Measurements from ENCODE around the gene ACRV1. TPM values are rescaled to one million over a fixed set of nuclear protein-coding genes. Genes with fewer than 3 reads are reported as not detected.

Gene ACRV1
- total and polyA plus RNA-seq, 2 of the 13 experiments (the other 11 are each of a cell fraction or from before 2014, with no cell fraction given): not detected

DNA sequence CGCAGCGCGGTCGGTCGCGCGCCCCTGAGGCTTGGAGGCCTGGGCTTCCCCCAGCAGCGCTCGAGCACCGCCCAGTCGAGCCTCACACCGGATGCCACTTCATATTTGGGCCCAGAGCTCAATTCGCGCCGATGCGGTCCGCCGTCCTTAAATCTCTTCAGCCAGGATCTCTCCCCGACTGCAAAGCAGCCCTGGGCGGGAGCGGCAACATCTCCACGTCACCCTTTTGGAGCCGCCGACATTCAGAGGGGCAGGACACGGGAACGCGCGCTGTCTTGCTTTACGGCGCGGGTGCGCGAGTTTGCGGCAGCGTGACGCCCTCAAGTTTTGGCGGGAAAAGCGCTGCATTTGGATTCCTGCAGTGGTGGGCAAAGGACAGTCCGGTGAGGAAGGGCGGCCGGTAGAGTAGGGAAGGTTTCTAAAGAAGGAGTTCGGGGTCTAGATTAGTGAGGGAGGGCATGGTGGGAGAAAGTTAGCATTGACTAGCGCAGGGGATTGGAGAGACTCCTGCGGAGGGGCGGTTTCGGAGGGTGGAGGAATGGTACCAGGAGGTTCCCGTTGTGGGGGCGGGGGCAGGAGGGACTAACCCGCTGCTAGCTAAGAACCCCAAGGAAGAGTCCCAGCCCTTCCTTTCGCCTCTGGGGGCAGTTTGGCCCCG, 54.9 kb downstream of the ACRV1 start (continued):
- TF ChIP-seq ZBTB3 (CRISPR knock-in tag; IDR thresholded peaks at IDR 0.05; ENCODE audit: borderline replicate concordance, low read depth) (peak; percentile 88), NAIF1 (CRISPR knock-in tag; IDR thresholded peaks at IDR 0.05; ENCODE audit: borderline replicate concordance) (no peak; the same call in 1 of the 2 replicates), ZNF138 (CRISPR knock-in tag; IDR thresholded peaks at IDR 0.05; ENCODE audit: low read depth) (peak; percentile 56; the same call in 1 of the 2 replicates), ZNF660 (CRISPR knock-in tag; IDR thresholded peaks at IDR 0.05; ENCODE audit: borderline replicate concordance, low read depth) (no peak), NFKBIZ (CRISPR knock-in tag; IDR thresholded peaks at IDR 0.05) (no peak), ERF (CRISPR knock-in tag; IDR thresholded peaks at IDR 0.05) (peak; percentile 92), PCBP1 (IDR thresholded peaks at IDR 0.05; ENCODE audit: borderline replicate concordance, low read depth, low read length) (peak; percentile 79; the same call in 1 of the 2 replicates), LCORL (IDR thresholded peaks at IDR 0.05) (no peak), LCORL (CRISPR knock-in tag; IDR thresholded peaks at IDR 0.05) (peak; percentile 73; the same call in 1 of the 2 replicates), CBX2 (IDR thresholded peaks at IDR 0.05; ENCODE audit: low read depth, low read length) (no peak), CBX2 (CRISPR knock-in tag; IDR thresholded peaks at IDR 0.05; ENCODE audit: low read depth) (no peak), CBX5 (CRISPR knock-in tag; IDR thresholded peaks at IDR 0.05; ENCODE audit: borderline replicate concordance) (0 out of 2 replicates have a peak, but pooled peaks have one; percentile 14), SMARCC2 (IDR thresholded peaks at IDR 0.05) (no peak), ZNF841 (CRISPR knock-in tag; IDR thresholded peaks at IDR 0.05; ENCODE audit: borderline replicate concordance) (peak; percentile 84; the same call in 1 of the 2 replicates), SRSF9 (IDR thresholded peaks at IDR 0.05; ENCODE audit: borderline replicate concordance, insufficient read depth, low read depth, low read length, poor library complexity, severe bottlenecking) (no peak), AGO1 (IDR thresholded peaks at IDR 0.05; ENCODE audit: low read depth, low read length, poor library complexity, severe bottlenecking) (peak; percentile 91)
- TF ChIP-seq, protein P1, sequence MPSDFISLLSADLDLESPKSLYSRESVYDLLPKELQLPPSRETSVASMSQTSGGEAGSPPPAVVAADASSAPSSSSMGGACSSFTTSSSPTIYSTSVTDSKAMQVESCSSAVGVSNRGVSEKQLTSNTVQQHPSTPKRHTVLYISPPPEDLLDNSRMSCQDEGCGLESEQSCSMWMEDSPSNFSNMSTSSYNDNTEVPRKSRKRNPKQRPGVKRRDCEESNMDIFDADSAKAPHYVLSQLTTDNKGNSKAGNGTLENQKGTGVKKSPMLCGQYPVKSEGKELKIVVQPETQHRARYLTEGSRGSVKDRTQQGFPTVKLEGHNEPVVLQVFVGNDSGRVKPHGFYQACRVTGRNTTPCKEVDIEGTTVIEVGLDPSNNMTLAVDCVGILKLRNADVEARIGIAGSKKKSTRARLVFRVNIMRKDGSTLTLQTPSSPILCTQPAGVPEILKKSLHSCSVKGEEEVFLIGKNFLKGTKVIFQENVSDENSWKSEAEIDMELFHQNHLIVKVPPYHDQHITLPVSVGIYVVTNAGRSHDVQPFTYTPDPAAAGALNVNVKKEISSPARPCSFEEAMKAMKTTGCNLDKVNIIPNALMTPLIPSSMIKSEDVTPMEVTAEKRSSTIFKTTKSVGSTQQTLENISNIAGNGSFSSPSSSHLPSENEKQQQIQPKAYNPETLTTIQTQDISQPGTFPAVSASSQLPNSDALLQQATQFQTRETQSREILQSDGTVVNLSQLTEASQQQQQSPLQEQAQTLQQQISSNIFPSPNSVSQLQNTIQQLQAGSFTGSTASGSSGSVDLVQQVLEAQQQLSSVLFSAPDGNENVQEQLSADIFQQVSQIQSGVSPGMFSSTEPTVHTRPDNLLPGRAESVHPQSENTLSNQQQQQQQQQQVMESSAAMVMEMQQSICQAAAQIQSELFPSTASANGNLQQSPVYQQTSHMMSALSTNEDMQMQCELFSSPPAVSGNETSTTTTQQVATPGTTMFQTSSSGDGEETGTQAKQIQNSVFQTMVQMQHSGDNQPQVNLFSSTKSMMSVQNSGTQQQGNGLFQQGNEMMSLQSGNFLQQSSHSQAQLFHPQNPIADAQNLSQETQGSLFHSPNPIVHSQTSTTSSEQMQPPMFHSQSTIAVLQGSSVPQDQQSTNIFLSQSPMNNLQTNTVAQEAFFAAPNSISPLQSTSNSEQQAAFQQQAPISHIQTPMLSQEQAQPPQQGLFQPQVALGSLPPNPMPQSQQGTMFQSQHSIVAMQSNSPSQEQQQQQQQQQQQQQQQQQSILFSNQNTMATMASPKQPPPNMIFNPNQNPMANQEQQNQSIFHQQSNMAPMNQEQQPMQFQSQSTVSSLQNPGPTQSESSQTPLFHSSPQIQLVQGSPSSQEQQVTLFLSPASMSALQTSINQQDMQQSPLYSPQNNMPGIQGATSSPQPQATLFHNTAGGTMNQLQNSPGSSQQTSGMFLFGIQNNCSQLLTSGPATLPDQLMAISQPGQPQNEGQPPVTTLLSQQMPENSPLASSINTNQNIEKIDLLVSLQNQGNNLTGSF (CRISPR knock-in tag; IDR thresholded peaks at IDR 0.05): peak; percentile 88
- TF ChIP-seq, protein P2, sequence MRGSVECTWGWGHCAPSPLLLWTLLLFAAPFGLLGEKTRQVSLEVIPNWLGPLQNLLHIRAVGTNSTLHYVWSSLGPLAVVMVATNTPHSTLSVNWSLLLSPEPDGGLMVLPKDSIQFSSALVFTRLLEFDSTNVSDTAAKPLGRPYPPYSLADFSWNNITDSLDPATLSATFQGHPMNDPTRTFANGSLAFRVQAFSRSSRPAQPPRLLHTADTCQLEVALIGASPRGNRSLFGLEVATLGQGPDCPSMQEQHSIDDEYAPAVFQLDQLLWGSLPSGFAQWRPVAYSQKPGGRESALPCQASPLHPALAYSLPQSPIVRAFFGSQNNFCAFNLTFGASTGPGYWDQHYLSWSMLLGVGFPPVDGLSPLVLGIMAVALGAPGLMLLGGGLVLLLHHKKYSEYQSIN (CRISPR knock-in tag; IDR thresholded peaks at IDR 0.05; ENCODE audit: borderline replicate concordance): peak; percentile 79; the same call in 1 of the 2 replicates
- TF ChIP-seq, protein P3, sequence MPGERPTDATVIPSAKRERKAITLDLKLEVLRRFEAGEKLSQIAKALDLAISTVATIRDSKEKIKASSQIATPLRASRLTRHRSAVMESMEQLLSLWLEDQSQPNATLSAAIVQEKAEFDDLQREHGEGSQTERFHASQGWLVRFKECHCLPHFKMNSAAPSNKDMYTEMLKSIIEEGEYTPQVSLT (CRISPR knock-in tag; IDR thresholded peaks at IDR 0.05; ENCODE audit: borderline replicate concordance, low read depth): no peak

Measured in HepG2 (cell line).